ENCODE measurements around the gene CHCHD3. TPM values are rescaled to one million over a fixed set of nuclear protein-coding genes. Genes with fewer than 3 reads are reported as not detected.

CHCHD3 gene
- polyA plus RNA-seq, 1 donor (not counting 4 experiments of a cell fraction or from before 2014, with no cell fraction given) = 59.2 TPM

GRCh38 chr7:133110312-133110711 lies 28.4 kb upstream of the CHCHD3 start:
- Histone ChIP-seq H2AFZ (ENCODE audit: control insufficient read depth, low read length) (no peak overlapping the region), H3K4me1 (ENCODE audit: control insufficient read depth, extremely low read depth, insufficient read depth, low read length) (no peaks in the 10 kb centered on the region), H3K27me3 (ENCODE audit: control insufficient read depth, extremely low read depth, insufficient read depth, low read length) (peaks cover 13% of the 10 kb centered on the region), H3K9me1 (ENCODE audit: control insufficient read depth, extremely low read depth, insufficient read depth, low read length) (no peaks in the 10 kb centered on the region), H3K4me3 (ENCODE audit: control insufficient read depth in 2 of 3, extremely low read depth in 1 of 3, insufficient read depth in 2 of 3, low read depth in 1 of 3, low read length in 3 of 3) (no peak overlapping the region), H4K20me1 (ENCODE audit: control insufficient read depth, extremely low read depth, insufficient read depth, low read length) (no peaks in the 10 kb centered on the region), H3K79me2 (ENCODE audit: control insufficient read depth, insufficient read depth, low read length) (no peaks in the 10 kb centered on the region), H3K36me3 (ENCODE audit: control insufficient read depth in 2 of 2, extremely low read depth in 1 of 2, insufficient read depth in 2 of 2, low read length in 2 of 2) (no peaks in the 10 kb centered on the region), H3K9ac (ENCODE audit: control insufficient read depth, extremely low read depth, insufficient read depth, low read length) (no peak overlapping the region), H3K9me3 (ENCODE audit: control insufficient read depth, low read depth, low read length) (no peaks in the 10 kb centered on the region), H3K4me2 (ENCODE audit: control insufficient read depth, extremely low read depth, insufficient read depth, low read depth, low read length) (no peak overlapping the region), H3K27ac (ENCODE audit: control insufficient read depth, insufficient read depth, low read length) (no peak overlapping the region)
- dilution Hi-C loops (cut with MboI; ENCODE audit: extremely low pct_ligation_motif_present, low sequenced_read_pairs) = no loop called here
- FAIRE-seq (no peak), DNase-seq (ENCODE audit: low read depth, low spot score) (no peak)
- TF ChIP-seq EZH2 (IDR thresholded peaks at IDR 0.05; ENCODE audit: low read length) = no peak
- TF ChIP-seq CTCF (optimal IDR thresholded peaks at IDR 0.05 in 1 of 3, IDR thresholded peaks at IDR 0.05 in 1 of 3, conservative IDR thresholded peaks at IDR 0.05 in 1 of 3; ENCODE audit: extremely low read depth in 1 of 3, insufficient read depth in 2 of 3, low read length in 3 of 3) = no peak

- FAIRE-seq (no peak), DNase-seq (ENCODE audit: low read depth, low spot score) (no peak)
- no peaks in the 10 kb centered on the region for H3K4me1 ChIP-seq (ENCODE audit: control insufficient read depth, extremely low read depth, insufficient read depth, low read length)
- no peak overlapping the region for H3K9ac ChIP-seq (ENCODE audit: control insufficient read depth, extremely low read depth, insufficient read depth, low read length)
- dilution Hi-C loops (cut with MboI; ENCODE audit: extremely low pct_ligation_motif_present, low sequenced_read_pairs) = no loop called here
- no peaks in the 10 kb centered on the region for H3K36me3 ChIP-seq (ENCODE audit: control insufficient read depth in 2 of 2, extremely low read depth in 1 of 2, insufficient read depth in 2 of 2, low read length in 2 of 2)
- H3K9me1 ChIP-seq (ENCODE audit: control insufficient read depth, extremely low read depth, insufficient read depth, low read length) = no peaks in the 10 kb centered on the region
- no peaks in the 10 kb centered on the region for H4K20me1 ChIP-seq (ENCODE audit: control insufficient read depth, extremely low read depth, insufficient read depth, low read length)
- H3K27ac ChIP-seq (ENCODE audit: control insufficient read depth, insufficient read depth, low read length) = no peak overlapping the region
- H3K79me2 ChIP-seq (ENCODE audit: control insufficient read depth, insufficient read depth, low read length) = no peaks in the 10 kb centered on the region
- H3K27me3 ChIP-seq (ENCODE audit: control insufficient read depth, extremely low read depth, insufficient read depth, low read length) = peaks cover 13% of the 10 kb centered on the region
- H3K4me3 ChIP-seq (ENCODE audit: control insufficient read depth in 2 of 3, extremely low read depth in 1 of 3, insufficient read depth in 2 of 3, low read depth in 1 of 3, low read length in 3 of 3) = no peak overlapping the region
- H2AFZ ChIP-seq (ENCODE audit: control insufficient read depth, low read length) = no peak overlapping the region
- H3K4me2 ChIP-seq (ENCODE audit: control insufficient read depth, extremely low read depth, insufficient read depth, low read depth, low read length) = no peak overlapping the region
- TF ChIP-seq CTCF (optimal IDR thresholded peaks at IDR 0.05 in 1 of 3, IDR thresholded peaks at IDR 0.05 in 1 of 3, conservative IDR thresholded peaks at IDR 0.05 in 1 of 3; ENCODE audit: extremely low read depth in 1 of 3, insufficient read depth in 2 of 3, low read length in 3 of 3) = no peak
- TF ChIP-seq EZH2 (IDR thresholded peaks at IDR 0.05; ENCODE audit: low read length) = no peak
- H3K9me3 ChIP-seq (ENCODE audit: control insufficient read depth, low read depth, low read length) = no peaks in the 10 kb centered on the region
Observed at GRCh38 chr7:133109816-133110215, 27.9 kb upstream of the CHCHD3 start.
